NK-92 (cell line): ENCODE results near the gene SSC5D.

Experiments
- DNase-seq: peaks from one replicate; lab custom pipeline; 2025; ENCODE audit not compliant: unreplicated experiment; lab: John Stamatoyannopoulos, UW

SSC5D gene

DNA sequence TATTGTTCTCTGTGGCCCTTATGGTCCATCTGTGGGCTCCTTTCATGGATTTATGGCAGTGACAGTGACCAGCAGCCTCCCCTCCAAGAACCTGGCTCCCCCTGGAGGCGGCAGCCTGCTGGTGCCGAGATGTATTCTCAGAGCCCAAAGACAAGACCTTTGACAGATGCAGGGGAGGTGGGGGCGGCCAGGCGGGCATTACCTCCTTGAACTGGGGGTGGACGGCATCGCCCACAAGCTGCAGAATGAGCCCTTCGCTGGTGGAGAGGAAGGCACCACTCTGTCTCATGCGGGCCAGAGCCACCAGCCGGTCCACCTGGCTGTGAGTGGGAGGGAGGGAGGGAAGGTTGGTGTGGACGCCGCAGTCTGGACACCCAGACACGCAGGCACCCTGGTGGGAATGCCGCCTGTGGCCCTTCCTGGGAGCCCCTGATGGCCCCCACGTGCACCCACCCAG is 33.4 kb upstream of the SSC5D start:
- DNase-seq: no peak

DNA sequence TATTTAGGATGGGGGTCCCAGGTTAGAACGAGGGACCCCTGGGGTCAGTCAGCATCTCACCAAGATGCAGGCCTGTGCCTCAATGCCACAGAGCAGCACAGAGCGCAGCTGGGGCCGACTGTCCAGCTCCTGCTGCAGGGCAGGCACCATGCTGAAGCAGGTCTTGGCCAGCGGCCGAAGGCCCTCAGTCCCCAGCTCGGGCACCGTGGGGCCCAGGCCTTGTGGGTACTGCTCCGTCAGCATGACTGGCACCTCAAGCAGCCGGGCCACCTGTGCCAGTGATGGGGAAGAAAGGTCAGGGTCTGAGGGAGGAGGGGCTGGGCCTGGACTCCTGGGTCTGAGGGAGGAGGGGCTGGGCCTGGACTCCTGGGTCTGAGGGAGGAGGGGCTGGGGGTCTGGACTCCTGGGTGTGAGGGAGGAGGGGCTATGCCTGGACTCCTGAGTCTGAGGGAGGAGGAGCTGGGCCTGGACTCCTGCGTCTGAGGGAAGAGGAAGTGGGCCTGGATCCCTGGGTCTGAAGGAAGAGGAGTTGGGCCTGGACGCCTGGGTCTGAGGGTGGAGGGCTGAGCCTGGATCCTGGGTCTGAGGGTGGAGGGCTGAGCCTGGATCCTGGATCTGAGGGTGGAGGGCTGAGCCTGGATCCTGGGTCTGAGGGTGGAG is 32.5 kb upstream of the SSC5D start:
- DNase-seq: no peak

DNA sequence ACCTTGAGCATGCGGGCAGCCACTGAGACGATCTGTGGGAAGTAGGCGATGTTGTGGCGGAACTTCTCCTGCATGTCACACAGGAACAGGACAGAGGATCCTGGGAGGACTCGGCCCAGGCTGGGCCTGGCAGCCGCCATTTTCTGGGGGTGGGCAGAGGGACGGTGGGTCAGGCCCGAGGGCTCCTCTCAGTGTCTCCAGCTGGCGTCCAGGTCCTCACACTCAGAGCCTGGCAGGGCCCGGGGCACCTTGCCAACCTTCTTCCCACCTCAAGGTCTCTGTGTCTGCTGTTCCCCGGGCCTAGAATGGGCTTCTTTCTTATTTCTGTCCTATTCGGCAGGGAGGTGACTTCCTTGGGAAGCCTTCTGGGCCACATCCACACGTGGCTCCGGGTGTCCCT is 31.9 kb upstream of the SSC5D start:
- no peak for DNase-seq

DNA sequence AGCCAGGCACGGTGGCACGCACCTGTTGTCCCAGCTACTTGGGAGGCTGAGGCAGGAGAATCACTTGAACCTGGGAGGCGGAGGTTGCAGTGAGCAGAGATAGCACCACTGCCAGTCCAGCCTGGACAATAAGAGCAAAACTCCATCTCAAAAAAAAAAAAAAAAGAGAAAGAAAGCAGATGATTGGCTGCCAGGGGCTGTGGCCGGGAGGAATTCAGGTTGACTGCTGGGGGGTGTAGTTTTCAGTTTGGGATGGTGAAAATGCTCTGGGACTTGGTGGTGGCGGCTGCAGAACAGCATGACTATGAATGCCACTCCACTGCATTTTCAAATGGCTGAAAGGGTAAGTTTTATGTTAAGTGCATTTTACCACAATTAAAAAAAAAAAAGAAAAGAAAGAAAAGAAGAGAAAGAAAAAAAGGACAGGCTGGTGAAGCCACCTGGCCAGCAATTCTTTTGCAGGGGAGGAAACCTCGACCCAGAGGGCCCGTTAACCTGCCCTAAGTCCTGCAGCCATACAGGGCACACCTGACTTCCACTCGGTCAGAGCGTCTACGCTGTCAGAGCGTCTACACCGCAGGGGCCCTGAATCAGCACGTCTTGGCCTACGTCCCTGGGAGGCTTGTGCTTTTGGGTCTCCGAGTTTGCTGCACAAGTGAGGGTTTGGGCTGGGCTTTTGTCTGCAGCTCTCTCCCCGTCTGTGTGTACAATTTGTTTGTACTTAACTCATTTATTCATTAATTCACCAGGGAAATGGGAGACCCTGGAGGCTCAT is 30.4 kb upstream of the SSC5D start:
- no peak for DNase-seq

DNA sequence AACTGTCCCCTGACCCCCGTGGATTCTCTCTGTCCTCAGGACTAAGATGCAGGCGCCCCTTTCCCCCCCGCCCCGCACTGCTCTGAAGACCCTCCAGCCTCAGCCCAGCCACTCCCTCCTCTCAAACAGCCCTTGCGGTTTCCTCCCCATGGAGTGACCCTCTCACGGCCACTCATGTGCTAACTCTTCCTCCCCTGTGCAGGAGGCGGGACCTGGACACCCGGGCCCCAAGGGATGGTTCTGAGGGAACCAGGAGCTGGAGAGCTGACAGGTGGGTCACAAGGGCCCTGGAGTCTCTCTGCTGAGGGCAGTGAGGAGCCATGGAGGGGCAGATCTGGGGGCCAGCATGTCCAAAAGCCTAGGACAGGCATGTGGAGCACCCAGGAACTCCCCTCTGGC is 28.7 kb upstream of the SSC5D start:
- no peak for DNase-seq

DNA sequence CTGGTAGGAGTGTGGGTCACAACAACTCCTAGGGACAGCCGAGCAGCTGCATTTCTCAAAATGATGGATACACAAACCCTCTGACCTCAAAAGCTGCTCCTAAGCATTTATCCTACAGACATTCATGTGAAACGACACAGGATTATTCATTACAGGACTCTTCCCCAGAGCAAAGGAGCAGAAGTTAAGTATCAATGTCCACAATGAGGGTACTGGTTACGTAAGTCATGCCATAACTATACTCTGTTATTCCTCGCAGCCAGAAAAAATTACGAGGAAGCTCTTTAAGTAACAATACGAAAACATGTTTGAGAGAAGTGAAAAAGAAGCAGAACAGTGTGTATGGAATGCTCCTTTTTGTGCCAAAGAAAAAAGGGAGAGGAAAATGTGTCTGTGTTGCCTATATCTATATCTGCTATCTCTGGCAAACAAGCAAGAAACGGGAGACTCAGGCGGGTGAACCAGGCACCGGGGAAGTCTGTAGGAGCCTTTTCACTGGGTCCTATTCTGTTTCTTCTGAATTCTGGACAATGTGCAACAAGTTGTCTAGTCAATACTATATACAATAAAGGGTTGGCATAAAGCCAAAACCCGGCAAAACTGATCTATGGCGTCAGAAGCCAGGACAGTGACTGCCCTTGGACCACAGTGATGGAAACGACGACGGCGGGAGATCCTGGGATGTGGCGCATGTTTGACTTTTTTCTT is 28.1 kb upstream of the SSC5D start:
- DNase-seq: no peak

DNA sequence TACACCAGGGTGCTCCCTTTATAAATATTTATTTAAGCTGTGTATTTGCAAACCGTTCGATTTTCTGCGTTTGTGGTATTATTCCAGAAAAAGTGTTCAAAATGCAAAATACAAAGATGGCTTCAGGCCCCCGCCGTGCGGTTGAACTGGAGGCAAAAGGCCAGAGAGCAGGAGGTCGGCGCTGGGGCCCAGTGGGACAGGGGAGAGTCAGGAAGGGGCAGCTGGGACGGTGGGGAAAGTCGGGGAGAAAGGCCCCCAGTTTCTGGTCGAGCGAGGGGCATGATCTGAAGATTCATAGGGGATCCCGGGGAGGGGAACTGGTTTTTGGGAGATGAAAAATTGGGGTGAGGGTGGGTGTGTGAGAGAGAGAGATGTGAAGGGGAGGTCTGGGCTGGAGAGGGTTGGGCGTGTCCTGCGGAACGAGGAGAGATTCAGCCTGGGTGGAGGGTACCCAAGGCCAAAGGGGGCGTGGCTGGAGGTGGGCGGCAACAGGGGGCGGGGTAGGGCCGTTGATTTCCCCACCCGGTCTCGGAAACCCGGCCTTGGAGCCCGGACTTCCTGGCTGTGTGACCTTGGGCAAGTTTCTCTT is 27.5 kb upstream of the SSC5D start:
- DNase-seq: no peak

DNA sequence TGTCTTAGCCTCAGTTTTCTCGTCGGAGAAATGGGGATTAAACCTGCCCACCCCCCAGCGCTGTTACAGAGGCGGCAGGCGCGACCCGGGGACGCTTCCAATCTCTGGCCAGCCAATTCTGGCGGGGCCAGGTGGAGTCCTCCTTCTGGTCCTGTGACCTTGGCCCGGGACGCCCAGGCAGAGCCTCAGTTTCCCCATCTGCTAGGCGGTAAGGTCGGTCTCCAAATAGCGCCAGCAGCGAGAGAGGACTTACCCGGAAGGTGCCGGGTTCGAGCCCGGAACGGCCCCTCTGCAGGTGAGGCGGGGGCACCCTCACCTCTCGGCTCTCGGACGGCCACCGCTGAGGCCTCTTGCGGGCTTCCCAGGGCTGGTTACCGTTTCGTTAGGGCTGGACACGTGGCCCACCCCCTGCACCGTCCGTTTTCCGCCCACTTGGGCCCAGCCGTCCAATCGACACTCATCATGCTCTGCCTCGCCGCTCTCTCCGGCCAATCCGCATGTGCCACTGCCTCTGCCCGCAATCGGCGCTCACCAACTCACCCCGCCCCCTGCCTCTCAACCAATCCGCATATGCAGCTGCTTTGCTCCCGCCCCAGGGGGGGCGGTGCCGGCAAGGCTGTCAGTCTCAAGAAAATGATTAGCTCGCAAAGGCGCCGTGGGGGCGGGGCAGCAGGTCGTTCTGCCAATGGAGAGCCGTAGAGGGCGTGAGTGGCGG is 26.8 kb upstream of the SSC5D start, which contains the start of gene ISOC2:
Gene ISOC2, minus strand, starts transcription at position 384 of the 715 bp plus-strand sequence. CDS start 5,156 bp downstream, outside the sequence.
- DNase-seq: peak; percentile 96

DNA sequence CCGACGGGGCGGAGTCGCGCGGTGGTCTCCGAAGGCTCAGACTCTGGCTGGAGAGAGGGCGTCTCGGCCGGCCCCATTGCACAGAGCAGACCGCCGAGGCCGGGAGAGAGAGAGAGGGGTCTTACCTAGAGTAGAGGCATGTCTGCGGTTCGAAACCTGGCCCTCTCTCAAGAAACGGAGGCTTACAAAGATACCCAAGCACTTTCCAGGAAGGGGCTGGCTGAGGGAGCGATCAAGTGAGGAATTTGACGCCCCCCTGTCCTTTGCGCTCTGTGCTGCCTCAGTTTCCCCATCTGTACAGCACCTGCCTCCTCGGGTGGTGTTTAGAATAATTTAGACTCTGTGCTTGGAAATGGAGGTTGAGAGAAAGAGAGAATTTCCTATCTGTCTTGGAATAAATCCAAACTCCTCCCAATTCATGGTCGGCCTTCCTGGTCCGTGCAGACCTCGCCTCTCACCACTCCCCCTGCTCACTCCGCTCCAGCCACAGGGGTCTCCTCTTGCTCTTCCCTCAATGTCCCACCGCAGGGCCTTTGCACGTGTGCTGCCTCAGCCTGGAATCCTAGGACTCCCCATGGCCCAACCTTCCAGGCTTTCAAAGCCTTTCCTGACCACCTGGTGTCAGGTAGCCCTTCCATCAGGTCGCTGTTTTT is 26.1 kb upstream of the SSC5D start:
- DNase-seq: no peak

DNA sequence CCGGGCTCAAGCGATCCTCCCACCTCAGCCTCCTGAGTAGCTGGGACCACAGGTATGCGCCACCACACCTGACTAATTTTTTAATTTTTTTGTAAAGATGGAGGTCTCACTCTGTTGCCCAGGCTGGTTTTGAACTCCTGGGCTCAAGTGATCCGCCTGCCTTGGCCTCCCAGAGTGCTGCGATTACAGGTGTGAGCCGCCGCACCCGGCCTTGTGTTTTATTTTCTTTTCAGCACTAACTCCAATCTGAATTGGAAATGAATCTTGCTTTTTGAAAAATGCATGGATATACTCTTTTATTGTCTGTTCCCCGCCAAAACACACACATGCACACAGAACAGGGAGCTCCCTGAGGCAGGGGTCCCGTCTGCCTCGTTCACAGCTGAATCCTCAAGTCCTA is 25.5 kb upstream of the SSC5D start:
- no peak for DNase-seq

DNA sequence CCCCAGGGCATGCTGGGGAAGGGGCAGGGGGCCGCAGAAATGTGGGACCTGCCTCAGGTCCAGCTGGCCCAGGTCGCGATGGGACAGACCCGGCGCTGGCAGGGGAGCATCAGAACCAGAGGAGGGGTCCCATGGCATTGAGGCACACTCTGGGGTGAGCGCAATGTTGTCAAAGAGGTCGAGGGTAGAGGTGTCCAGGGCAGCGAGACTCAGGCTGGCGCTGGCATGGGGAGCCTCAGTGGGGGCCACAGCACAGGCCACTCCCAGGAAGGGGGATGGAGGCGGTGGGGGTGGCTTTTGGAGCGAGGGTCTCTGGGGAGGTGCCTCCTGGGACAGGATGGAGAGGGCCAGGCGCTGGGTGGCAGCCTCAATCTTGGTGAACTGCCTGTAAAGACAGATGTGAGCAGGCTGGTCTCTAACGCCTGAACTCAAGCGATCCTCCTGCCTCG is 24.6 kb upstream of the SSC5D start:
- DNase-seq: no peak

DNA sequence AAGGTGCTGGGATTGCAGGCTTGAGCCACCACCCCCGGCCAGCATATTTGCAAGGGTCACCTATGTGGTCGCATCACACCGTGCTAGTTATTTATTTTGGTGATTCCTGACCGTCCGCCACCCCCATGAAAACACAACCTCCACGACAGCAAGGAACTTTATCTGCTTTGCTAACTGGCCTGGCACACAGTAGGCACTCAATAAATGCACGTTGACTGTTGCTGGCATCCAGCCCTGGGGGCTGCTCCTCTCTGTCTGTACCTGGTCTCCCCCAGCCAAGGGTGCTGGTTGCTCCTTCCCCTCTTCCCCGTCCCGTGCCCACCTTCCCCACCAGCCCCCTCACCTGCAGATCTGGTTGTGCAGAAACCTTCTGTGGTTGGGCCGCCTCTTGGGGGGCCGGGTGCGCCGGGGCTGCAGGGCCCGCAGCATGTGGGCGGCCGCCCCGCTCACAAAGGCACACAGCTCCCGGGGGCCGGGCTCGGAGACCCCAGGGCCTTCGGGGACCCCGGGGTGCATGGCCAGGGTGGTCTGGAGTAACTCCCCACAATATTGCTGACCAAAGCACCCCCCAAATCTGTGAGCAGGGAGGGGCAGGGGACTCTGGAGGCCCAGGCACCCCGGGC is 24.1 kb upstream of the SSC5D start:
- DNase-seq: no peak

DNA sequence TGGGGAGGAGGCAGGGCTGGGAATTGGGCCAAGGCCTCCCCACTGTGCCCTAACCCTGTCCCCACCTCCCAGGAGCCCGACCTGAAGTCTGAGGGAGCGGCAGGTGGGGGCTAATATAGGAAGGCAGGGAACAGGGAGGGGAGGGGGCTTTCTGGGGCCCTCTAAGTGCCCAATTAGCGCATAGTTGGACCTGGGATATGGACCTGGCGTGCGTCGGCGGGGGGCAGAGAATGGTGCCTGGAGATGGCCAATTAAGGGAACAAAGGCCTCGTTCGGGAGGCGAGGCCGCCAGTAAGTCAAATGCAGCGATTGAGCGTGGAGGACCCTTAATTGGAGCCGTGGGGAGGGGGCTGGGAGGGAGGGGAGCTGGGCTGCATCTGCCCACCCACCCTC is 23.6 kb upstream of the SSC5D start, which contains the start of gene C19orf85:
Gene C19orf85, minus strand, starts transcription at position 90 of the 393 bp plus-strand sequence. CDS start 197 bp downstream, outside the sequence.
- DNase-seq: no peak

DNA sequence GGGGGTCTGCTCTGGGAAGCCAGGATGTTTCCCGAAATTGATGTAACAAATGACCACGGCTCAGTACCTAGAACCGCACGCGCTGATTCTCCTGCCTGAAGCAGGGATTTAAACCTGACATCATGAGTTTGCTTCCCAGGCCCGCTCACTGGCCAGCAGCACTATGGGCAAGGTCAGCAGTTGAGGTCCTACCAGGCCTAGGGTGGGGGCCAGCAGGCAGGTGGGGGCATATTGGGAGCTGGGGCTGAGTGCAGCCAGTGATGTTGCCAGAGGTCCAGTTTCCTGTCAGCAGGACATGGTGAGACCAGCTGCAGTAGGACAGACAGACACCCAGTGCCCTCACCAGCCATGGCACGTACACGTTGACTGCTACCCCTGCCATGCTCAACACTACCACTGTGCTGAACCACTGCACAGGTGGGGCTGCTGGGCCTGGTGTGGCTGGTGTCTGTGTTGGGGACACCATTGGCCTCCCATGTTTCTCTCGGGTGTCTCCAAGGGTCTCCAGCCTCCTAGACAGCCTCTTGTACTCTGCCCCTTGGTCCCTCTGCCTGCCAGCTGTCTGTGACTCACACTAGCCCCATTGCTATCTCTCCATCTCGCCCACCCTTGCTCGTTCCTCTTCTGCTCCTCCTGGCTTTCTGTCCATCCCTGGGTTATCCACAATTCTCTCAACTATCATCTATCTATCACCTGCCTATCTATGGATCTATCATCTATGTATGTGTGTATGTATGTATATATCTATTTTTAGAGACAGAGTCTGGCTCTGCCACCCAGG is 22.6 kb upstream of the SSC5D start:
- no peak for DNase-seq

DNA sequence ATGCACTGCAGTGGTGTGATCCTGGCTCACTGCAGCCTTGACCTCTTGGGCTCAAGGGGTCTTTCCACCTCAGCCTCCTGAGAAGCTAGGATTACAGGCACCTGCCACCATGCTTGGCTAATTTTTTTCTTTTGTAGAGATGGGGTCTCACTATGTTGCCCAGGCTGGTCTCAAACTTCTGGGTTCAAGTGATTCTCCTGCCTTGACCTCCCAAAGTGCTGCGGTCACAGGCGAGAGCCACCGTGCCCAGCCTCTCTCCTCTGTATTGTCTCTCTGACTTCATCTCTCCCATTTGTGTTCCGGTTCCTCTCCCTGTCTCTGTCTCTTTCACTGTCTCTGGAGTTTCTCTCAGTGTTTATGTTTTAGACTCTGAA is 22.0 kb upstream of the SSC5D start:
- no peak for DNase-seq

DNA sequence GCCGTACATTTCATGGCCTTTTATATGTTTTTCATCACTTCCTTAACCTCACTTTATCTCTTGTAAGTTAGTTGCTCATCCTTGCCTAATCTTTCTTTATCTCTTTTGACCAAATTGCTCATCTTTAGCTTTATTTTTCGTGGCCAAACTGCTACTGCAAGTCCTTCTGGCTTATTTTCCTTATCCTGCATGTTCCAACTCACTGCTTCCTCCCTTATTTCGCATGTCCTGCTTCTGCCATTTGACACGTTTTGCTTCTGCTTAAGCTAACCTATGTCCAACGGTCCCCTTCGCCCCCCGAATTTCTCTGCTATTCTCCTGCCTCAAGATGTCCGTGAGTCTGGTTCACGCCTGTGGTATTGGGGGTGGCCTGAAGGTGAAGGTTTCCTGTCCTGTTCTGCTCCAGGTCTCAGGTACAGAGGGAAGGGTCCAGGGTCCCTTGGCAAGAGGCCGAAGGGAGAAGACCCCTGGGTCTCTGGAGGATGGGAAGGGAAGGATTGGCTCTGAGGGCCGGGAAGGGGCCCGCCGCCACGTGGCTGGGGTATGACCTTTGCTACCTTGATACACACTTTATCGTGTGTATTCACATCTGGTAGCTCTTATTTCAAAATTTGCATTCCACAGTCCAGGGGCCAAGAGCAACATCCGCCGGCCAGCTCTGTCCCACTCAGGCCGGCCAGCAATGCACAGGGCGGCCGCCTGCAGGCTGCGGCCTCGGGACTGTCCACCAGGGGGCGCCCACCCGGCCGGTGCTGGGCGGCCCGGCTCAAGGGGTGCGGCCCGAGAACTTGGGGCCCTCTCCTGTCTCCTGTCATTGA is 20.8 kb upstream of the SSC5D start:
- DNase-seq: no peak

DNA sequence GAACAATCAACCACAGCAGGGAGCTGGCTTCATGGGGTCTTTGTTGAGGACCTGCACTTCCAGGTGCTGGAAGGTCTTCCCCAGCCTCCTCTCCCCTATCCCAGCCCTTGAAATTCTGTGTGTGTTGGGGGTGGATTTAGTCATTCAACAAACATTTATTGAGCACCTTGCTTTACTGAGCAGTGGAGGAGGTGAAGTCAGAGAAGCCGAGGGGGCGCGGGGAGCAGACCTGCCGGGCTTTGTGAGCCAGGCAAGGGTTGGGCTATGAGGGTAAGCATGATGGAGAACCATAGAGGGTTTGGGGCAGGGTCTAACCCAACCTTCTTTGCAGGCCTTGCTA is 20.2 kb upstream of the SSC5D start:
- DNase-seq: no peak

DNA sequence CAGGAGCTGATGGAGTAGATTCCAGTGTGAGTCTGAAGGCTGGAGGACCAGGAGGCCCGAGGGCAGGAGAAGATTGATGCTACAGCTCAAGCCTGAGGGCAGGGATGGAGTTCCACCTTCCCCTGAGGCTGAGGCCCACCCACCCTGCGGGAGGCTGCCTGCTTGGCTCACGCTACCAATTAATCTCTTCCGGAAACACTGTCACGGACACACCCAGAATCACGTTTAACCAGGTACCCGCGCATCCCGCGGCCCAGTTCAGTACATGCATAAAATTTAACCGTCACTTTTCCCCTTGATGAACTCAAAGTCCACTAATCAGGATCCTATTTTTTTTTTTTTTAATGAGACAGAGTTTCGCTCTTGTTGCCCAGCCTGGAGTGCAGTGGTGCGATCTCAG is 17.0 kb upstream of the SSC5D start:
- no peak for DNase-seq
